DMS114 treated with DMSO at 0.1 percent for 48 hours (cell line): ENCODE data around the gene KRT9.
A peak's percentile ranks its signal among the peaks of the same experiment; 100 is the strongest.
"Not testable (repeated sequence)": the region's sequence is repeated elsewhere in the genome, so short reads cannot be mapped to it uniquely, and the experiment has no call there.

ENCODE experiments used
- DNase-seq: peaks from one replicate; lab custom pipeline; 2025; ENCODE audit not compliant: unreplicated experiment; lab: John Stamatoyannopoulos, UW

The KRT9 gene

DNA sequence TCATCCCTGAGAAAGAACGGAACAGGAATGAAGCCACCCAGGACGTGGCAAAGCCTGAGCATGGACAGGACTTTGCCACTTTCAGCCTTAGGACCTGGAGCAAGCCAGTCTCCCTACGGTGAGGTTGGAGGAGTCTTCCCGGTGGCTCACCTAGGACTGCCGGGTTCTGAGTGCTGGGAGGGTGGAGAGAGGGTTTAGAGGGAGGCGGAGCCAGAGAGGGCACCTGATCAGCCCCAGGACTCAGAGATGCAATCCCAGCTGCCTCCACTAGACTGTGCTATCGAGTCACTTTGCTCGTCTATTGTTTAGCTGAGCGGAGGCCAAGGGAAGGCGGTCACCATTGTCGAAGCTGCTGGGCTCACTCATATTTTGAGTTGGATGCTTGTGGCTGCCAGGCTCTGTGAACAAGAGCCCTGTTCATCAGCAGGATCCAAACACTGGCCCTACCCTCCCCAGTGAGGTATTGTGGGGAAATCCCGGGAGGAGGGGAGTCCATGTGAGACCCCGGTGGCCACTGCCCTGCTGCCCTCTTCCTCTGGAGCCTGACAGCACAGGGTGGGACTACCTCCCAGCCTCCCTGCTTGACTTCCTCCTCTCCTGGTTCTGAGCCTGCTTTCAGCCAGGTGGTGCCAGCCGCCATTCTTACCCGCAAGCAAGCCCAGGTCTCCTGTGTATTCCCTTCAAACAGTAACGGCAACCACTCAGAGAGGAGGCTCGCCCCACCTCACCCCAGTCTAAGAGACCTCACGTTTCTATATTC lies 7.8 kb upstream of the KRT9 start:
- peak; percentile 27 for DNase-seq

DNA sequence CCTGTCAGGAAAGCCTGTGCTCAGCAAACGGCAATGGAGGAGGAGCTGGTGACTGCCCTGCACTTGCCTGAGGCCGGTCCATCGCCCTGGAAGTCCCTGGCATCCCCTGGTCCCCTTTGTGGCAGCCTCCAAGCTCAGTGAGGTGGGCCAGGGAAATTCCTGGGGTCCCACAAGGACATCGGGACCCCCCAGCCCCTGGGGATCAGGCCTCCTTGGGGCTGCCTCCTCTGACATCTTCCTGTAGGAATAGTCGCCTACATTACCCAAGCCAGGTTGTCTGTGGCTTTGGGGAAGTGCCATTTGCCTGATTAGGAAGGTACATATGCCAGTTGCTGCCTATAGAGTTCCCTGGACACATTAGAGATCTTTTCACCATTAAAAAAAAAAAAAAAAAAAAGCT lies 7.1 kb upstream of the KRT9 start:
- DNase-seq = no peak

DNA sequence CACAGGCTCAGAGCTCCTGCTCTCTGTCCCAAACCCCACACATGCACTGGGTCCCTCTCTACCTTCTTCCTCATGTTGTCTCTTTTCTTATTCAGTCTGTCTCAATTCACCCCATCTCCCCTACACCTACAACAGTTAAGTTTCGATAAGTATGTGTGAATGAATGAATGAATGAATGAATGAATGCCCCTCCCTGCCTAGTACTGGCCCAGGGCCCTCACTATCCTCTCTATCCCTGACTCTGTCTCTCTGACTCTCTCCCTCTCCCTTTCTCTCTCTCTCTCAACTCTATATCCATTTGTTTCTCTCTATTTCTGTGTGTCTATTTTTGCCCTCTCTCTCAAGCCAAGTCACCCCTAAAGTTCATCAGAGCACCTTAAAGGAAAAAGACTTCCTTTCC lies 6.7 kb upstream of the KRT9 start:
- DNase-seq = no peak

DNA sequence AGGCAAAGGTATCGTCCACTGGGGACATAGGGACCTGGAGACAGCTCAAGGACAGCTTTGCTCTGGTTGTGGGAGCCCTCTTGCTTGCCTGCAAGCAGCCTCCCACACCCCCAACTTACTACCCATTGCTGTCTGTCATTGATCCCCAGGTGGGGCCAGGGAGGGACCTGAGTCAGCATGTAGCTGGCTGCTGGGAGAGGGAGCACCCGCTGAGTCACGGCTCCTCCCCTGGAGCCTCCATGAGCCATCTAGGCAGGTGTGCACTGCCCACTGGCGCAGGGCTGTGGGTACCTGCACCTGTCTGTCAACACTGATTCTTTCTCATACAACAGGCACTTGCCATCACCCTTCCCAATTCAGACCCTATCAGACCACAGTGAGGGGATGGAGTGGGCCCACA lies 4.9 kb upstream of the KRT9 start:
- not testable (repeated sequence) for DNase-seq

DNA sequence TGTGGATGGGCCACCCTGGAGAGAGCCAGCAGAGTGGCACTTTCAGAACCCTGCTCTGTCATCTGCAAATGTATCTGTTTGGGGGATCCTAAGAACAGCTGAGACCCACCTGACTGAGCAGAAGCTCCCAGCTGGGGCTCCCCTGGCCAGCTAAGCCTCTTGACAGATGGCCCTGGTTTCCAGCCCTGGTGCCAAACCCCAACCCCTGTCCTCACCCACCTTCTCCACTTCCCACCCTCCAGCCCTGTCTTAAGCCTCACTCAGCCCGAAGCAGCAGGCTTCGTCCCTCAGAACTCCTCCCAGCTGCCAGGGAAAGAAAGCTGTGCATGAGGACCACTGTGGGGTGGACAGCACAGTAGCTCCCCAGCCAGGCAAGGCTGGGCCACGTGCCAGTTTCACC lies 3.5 kb upstream of the KRT9 start:
- DNase-seq = no peak

DNA sequence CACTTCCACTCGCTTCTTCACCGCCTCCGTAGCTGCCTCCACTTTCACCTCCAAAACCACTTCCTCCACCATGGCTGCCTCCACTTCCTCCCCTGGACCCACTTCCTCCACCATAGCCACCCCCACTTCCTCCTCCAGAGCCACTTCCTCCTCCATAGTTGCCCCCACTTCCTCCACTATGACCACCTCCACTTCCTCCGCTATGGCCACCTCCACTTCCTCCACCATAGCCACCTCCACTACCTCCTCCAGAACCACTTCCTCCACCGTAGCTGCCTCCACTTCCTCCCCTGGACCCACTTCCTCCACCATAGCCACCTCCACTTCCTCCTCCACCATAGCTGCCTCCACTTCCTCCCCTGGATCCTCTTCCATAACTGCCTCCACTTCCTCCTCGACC lies 4.5 kb downstream of the KRT9 start:
- DNase-seq = no peak

DNA sequence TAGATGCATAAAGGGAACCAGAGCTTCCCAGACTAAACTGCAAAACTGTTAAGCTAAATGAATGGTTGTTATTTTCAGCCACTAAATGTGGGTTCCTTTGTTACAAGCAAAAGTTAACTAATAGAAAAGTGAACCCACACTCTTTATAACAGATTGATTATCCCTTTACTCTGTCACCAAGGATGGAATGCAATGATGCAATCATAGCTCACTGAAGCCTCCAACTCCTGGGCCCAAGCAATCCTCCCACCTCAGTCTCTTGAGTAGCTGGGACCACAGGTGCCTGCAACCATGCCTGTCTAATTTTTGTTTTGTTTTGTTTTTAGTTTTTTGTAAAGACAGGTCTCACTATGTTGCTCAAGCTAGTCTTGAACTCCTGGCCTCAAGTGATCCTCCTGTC lies 6.5 kb downstream of the KRT9 start:
- DNase-seq = no peak

DNA sequence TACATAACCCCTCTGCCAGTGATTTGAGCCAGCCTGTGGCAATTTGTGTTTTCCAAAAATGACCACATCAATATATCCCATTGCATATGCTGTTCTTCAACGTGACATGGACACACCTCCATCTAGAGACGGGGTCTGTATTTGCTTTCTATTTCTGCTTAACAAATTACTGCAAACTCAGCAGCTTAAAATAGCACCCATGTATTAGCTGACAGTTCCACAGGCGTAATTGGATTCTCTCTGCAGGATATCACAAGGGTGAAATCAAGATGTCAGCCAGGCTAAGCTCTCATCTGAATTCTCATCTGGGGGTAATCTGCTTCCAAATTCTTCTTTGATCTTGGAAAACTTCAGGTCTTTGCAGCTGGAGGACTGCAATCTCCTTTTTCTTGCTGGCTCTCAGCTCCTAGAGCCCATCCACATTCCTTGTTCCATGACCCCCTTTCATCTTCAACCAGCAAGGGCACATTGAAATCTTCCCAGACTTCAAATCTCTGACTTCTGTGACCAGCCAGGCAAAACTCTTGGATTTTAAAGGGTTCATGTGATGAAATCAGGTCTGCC lies 8.2 kb downstream of the KRT9 start:
- no peak for DNase-seq

DNA sequence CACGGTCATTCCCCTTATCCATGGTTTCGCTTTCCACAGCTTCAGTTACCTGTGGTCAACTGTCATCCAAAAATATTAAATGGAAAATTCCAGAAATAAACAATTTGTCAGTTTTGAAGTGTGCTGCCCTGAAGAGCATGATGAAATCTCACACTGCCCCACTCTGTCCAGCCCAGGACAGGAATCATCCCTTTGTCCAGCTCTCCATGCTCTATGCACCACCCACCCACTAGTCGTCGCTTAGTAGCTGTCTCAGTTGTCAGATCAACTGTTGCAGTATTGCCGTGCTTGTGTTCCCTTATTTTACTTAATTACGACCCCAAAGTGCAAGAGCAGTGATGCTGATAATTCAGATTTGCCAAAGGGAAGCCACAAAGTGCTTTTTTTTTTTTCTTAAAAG lies 10.3 kb downstream of the KRT9 start:
- no peak for DNase-seq

DNA sequence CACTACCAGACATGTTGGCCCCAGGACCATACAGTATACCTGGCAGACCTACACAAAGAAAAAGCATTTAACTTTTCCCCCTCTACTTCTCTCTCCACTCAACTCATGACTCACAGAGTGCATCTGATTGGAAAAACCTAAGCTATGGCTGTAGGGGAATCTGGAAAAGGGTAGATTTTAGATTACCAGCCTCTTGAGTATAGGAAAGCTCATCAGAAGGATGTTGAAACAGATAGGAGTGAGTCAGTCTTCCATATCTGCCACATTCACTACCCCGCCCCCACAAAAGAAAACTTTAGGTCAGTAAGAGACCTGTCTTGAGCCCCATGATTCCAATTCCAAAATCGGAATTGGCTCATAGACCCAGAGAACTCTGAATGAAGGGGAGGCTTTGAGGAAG lies 12.3 kb downstream of the KRT9 start:
- DNase-seq = no peak

DNA sequence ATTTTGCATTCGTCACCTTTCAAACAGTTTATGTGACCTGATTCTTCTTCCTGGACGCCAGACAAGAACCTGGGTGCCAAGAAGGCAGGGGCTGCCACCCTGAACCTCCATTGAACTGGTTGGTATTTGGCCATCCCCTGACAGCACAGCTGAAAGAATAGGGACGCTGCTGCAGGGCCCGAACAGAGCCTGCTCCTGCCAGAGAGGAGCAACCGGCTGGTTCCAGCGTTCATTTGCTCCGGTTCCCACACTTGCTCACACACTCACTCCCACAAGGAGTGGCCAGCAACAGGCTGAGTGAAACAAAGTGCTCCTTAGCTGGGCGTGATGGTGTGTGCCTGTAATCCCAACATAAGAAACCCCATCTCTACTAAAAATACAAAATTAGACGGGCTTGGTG lies 14.9 kb downstream of the KRT9 start:
- no peak for DNase-seq

DNA sequence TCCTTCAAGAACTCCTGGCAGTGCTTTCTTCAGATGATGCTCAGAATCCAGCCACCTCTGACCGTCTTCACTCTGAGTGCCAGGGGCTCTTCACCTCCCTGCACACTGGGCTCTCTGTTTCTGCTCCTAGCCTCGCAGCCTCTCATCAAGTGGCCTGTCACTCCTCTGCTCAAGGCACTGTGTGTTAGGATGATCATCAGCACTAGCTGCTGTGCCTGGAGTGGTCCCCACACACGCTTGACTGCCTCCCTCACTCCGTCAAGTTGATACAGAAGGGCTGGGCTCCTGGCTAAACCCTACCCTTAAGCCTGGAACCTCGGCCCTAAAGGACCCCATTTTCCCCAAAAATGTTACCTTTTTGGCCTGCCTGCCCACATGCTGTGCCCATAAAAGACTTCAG lies 15.6 kb downstream of the KRT9 start:
- DNase-seq = no peak

DNA sequence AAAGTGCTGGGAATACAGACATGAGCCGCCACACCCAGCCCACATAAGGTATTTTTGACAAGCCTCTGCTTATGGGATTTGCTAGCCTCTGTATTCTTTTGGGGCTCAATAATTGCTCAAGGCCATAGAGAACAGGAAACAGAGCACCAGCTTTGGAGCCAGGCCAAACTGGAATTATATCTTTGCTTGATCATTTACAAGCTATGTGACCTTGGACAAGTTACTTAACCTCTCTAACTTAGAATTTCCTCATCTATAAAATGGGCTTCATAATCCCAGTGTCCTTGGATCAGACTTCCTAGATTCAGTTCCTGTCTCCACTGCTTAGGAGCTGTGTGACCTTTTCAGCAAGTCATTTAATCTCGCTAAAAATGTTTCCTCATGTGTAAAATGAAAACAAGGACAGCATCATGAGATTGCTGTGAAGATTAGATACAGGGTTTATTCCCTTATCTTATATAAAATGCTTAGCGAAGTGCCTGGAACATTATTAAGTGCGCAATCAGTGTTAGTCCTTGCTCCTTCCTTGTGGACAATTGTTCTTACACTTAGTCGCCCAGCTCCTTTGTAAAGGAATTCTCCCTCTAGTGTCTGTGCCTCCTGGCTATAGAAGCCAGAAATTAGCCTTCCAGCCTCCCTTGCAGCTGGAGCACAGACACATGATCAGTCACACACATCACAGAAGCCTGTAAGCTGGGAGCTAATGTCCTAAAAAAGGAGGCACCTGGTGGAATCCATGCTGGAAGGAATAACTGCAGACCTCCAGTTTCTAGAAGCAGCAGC lies 16.6 kb downstream of the KRT9 start:
- no peak for DNase-seq

DNA sequence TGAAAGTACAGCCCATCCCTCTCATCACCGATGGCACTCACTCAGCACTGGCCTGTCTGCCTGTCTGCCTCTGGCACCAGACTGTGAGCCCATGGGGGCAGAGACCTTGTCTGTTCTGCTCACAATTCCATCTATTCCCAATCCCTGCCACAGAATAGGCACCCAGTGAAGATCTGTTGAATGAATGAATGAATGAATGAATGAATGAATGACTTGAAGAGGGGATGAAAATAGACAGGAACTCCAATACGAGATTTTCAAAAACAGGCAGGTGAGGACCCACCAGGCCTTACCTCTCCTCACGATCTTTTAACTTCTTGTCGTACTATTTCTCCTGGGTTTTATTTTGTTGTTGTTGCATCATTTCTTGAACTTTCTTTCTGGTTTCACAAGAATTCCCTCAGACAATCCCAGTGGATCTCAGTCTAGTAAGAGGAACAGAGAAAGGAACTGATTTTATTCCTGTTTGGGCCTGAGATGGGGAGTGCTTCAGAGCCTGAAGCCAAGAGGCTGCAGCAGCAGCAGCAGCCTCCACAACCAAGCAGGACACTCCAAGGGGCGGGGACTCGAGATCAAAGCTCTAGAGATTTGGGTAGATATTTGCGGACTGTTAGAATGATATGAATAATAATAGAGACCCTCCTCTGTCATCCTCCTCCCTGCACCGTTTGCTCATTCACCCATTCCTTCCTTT lies 17.7 kb downstream of the KRT9 start:
- DNase-seq = no peak

DNA sequence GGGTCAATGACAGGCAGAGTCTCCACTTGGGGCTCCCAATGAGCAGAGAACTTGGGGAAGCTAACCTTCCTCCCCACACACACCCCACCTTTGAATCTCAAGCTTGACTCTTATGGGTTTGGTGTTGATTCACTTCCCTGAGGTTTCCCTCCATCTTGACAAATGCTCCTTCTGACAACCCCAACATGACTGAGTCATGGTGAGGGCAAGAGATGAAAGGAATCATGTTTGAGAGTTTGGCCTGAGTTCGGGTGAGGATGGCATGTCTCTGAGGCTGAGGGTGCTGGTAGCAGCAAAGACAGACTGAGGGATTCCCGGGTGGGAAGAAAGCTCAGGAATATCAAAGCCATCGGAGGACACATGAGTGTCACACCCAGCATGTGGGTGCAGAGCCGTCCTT lies 18.7 kb downstream of the KRT9 start:
- DNase-seq = no peak

DNA sequence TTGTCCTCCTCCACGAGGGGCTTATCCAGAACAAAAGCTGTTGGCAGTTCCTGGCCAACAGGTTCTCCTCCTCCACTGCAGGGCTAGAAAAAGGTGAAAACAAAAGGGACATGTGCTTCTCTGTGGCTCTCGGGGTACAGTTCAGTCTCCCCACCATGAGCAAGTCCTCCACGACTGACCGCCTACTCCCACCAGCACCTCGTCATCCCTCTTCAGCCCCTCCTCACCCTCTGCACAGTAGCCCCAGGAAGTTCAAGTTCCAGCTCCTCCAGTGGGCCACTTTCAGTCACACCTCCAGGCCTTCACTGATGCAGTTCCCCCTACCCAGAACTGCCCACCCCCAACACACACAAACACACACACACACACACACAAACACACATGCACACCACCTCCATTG lies 19.4 kb downstream of the KRT9 start:
- no peak for DNase-seq

DNA sequence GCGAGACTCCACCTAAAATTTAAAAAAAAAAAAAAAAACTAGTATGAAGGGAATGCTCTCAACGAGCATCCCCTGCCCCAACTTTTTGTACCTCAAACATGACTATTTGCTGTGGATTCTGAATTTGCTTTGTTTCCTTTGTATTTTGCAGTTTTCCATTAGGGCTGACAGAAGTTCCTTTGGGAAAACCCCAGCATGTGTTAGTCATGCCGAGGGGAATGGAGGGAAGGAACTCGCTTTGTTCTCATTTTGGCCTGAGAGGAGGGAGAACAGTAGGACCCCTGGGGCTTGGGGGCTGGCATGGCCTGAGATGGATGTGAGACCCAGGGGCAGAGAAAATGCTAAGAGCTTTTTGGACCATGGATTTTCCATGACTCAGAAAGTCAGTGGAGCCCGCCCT lies 20.5 kb downstream of the KRT9 start:
- no peak for DNase-seq

DNA sequence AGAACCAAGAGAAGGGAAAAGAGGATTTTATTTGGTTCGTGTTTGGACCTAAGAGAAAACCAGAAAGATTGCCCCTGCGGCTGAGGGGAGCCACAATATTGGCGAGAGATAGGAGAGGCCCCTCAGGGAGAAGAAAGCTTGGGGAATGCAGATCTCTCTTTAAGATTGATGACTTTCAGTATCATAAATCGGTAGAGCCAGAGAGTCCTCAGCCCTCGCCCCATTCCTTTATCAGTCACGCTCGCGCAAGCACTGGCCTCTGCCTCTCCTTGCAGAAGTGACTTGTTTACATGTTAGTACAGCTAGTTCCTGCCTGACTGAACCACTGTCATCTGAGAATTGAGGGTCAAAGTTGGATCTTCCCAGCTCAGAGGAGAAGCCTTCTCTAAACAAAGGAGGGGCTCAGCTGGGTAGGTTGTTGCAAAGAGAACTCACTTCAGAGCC lies 22.2 kb downstream of the KRT9 start:
- DNase-seq = no peak

DNA sequence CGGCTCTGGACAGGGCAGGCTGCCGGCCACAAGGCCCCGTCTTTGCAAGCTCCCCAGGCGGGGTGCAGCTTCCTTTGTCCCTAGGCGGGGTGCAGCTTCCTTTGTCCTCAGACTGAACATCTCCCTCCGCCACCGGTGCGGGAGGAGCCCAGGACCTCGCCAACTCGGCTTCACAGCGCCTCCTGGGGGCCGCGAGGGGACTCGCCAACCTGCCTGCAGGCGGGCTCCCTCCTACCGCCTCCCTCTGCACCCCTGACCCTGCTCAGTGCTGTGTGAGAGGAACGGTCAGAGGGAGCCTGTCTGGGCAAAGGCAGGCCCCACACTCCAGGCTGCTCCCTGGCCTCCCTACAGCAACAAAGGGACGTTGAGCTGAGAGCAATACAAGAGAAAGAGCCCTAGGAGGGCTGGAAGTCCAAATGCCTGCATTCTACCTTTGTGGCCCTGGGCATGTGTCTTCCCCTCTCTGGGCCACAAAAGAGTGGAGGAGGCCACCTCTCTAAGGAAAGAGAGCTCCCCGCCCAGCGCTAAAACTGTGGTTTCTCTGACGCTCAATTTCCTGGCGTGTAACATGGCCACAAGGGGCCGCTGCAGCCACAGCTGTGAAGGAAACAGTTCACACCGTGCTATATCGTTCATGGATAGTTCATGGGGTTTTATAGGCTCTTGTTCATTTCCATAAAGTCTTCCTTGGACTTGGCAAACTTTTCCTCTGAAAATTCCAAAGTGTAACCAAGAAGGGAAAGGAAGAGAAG lies 22.8 kb downstream of the KRT9 start:
- peak; percentile 51 for DNase-seq

DNA sequence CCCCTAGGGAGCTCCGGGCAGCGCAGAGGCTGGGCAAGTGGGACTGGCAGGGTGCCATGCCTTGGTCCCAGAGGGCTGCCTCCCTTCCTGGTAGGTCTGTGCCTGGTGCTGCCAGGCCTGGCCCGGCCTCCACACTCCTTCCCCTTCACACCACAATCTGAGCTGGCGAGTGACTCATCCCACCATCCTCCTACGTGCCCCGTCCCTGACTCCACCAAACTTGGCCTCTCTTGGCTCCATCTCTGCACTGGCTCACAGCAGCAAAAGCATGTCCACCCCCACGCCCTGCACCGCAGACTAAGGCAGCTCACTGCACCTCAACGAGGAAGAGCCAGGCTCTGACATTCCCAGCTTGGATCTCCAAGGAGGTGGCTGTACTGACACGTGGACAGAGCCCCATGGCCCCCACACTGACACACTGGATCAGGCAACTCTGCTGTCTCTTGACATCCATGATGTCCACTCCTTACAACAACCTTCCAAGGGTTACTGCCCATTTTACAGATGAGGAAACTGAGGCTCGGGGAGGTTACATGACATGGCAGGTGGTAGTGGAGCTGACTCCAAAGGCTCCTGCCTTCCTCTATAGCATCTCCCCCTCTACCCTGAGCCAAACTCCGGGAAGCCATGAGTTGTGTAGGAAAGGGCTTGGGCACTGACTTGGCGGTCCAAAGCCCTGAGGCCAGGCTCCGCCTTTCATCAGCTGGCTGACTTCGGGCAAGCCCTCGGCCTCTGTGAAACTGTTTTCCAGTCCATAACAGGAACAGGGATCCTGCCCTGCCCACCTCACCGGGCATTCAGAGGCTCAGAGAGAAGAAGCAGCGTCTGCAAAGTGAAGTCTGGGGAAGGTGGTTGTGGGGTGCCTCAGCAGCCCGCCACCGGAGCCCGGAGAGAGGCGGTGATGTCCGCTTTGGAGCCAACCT lies 23.7 kb downstream of the KRT9 start:
- DNase-seq = no peak
